Ectodermal cell (in vitro differentiated cells): ENCODE data around the gene POLR1A.

Source experiments
- H3K27ac ChIP-seq: 2 replicates; pipeline ENCODE4 v1.7.0; 2013; ENCODE audit warnings: mild to moderate bottlenecking, low read depth, low read length; ENCODE audit not compliant: insufficient read depth, poor library complexity, severe bottlenecking
- H3K27me3 ChIP-seq: 2 replicates; pipeline ENCODE4 v1.7.0; 2013; ENCODE audit warnings: mild to moderate bottlenecking, low read length; ENCODE audit not compliant: insufficient read depth, control insufficient read depth, poor library complexity, severe bottlenecking
- H3K36me3 ChIP-seq: one replicate; pipeline ENCODE4 v1.7.0; 2013; ENCODE audit warnings: low read length; ENCODE audit not compliant: control insufficient read depth, insufficient read depth
- H3K4me1 ChIP-seq: one replicate; pipeline ENCODE4 v1.7.0; 2013; ENCODE audit warnings: low read length; ENCODE audit not compliant: control insufficient read depth, insufficient read depth
- H3K4me3 ChIP-seq: 2 replicates; pipeline ENCODE4 v1.7.0; 2013; ENCODE audit warnings: low read depth, low read length, control low read depth; ENCODE audit not compliant: insufficient read depth
- H3K9me3 ChIP-seq: 2 replicates; pipeline ENCODE4 v1.7.0; 2013; ENCODE audit warnings: mild to moderate bottlenecking, low read length, moderate library complexity; ENCODE audit not compliant: control insufficient read depth
- WGBS, 2 experiments: methylation state at CpG; one replicate each; pipeline ENCODE4 v1.1.7; 2013; ENCODE audit warnings: missing lambda C conversion rate in 2 of 2; 5-methylcytosine and 5-hydroxymethylcytosine counted together

POLR1A gene

GRCh38 chr2:85983766-85984165 lies 121.9 kb downstream of the POLR1A start:
- WGBS, 2 experiments, result 97 to 98% methylated on average over 6 of the region's 6 CpGs
- no peak overlapping the region for H3K27ac ChIP-seq
- no peaks in the 10 kb centered on the region for H3K36me3 ChIP-seq

GRCh38 chr2:85981579-85982247 lies 124.0 kb downstream of the POLR1A start:
- 92 to 94% methylated on average over 12 of the region's 12 CpGs for WGBS, 2 experiments
- H3K9me3 ChIP-seq, result no peaks in the 10 kb centered on the region
- H3K27ac ChIP-seq, result no peak overlapping the region
- no peak overlapping the region for H3K4me3 ChIP-seq
- no peaks in the 10 kb centered on the region for H3K36me3 ChIP-seq
- H3K4me1 ChIP-seq, result no peaks in the 10 kb centered on the region
- H3K27me3 ChIP-seq, result no peaks in the 10 kb centered on the region

More at GRCh38 chr2:85983766-85984165, 121.9 kb downstream of the POLR1A start:
- Histone ChIP-seq H3K4me1 (no peaks in the 10 kb centered on the region), H3K27me3 (no peaks in the 10 kb centered on the region), H3K4me3 (no peak overlapping the region), H3K9me3 (no peaks in the 10 kb centered on the region)

GRCh38 chr2:85978883-85979780 lies 126.6 kb downstream of the POLR1A start:
- WGBS, 2 experiments, result 91 to 93% methylated on average over 3 of the region's 3 CpGs
- no peaks in the 10 kb centered on the region for H3K9me3 ChIP-seq
- no peaks in the 10 kb centered on the region for H3K4me1 ChIP-seq

GRCh38 chr2:85976106-85976920 lies 129.4 kb downstream of the POLR1A start:
- no peaks in the 10 kb centered on the region for H3K27me3 ChIP-seq
- no peak overlapping the region for H3K4me3 ChIP-seq
- H3K9me3 ChIP-seq, result peaks cover 3% of the 10 kb centered on the region
- no peaks in the 10 kb centered on the region for H3K36me3 ChIP-seq
- H3K4me1 ChIP-seq, result no peaks in the 10 kb centered on the region
- no peak overlapping the region for H3K27ac ChIP-seq
- WGBS, 2 experiments, result 93 to 95% methylated on average over 9 of the region's 9 CpGs

More at GRCh38 chr2:85978883-85979780, 126.6 kb downstream of the POLR1A start:
- no peak overlapping the region for H3K27ac ChIP-seq
- H3K4me3 ChIP-seq, result no peak overlapping the region
- H3K36me3 ChIP-seq, result no peaks in the 10 kb centered on the region
- no peaks in the 10 kb centered on the region for H3K27me3 ChIP-seq

GRCh38 chr2:85975581-85975980 lies 130.1 kb downstream of the POLR1A start:
- no peak overlapping the region for H3K4me3 ChIP-seq
- no peaks in the 10 kb centered on the region for H3K27me3 ChIP-seq
- no peaks in the 10 kb centered on the region for H3K36me3 ChIP-seq
- H3K27ac ChIP-seq, result no peak overlapping the region
- no peaks in the 10 kb centered on the region for H3K4me1 ChIP-seq
- H3K9me3 ChIP-seq, result peaks cover 3% of the 10 kb centered on the region
- 88 to 97% methylated on average over 4 of the region's 4 CpGs for WGBS, 2 experiments

GRCh38 chr2:85974390-85974789 lies 131.3 kb downstream of the POLR1A start:
- no peaks in the 10 kb centered on the region for H3K4me1 ChIP-seq
- peaks cover 3% of the 10 kb centered on the region for H3K9me3 ChIP-seq
- no peaks in the 10 kb centered on the region for H3K27me3 ChIP-seq
- no peaks in the 10 kb centered on the region for H3K36me3 ChIP-seq
- H3K27ac ChIP-seq, result no peak overlapping the region
- 88 to 95% methylated on average over 1 of the region's 1 CpG for WGBS, 2 experiments
- no peak overlapping the region for H3K4me3 ChIP-seq

- 85 to 88% methylated on average over 1 of the region's 1 CpG for WGBS, 2 experiments
- Histone ChIP-seq H3K36me3 (no peaks in the 10 kb centered on the region), H3K9me3 (peaks cover 3% of the 10 kb centered on the region), H3K4me3 (no peak overlapping the region), H3K27ac (no peak overlapping the region), H3K4me1 (no peaks in the 10 kb centered on the region), H3K27me3 (no peaks in the 10 kb centered on the region)
Observed at GRCh38 chr2:85972355-85972754, 133.3 kb downstream of the POLR1A start.

GRCh38 chr2:85971366-85971765 lies 134.3 kb downstream of the POLR1A start:
- H3K9me3 ChIP-seq, result peaks cover 3% of the 10 kb centered on the region
- no peaks in the 10 kb centered on the region for H3K4me1 ChIP-seq
- no peaks in the 10 kb centered on the region for H3K36me3 ChIP-seq
- H3K27ac ChIP-seq, result no peak overlapping the region
- no peaks in the 10 kb centered on the region for H3K27me3 ChIP-seq
- no peak overlapping the region for H3K4me3 ChIP-seq
